Neural cell (in vitro differentiated cells): Measurements from ENCODE around the gene PLD1. TPM values are rescaled to one million over a fixed set of nuclear protein-coding genes. Genes with fewer than 3 reads are reported as not detected.
A peak's percentile ranks its signal among the peaks of the same experiment; 100 is the strongest.

Source experiments
- H2AFZ ChIP-seq: fragments of 200-600, 300-800 bp; sonication (generic), shearing (Covaris generic); 2 replicates; pipeline ENCODE4 v1.6.0; 2014; ENCODE audit warnings: low read depth, mild to moderate bottlenecking, antibody characterized with exemption, low read length, moderate library complexity
- H3F3A ChIP-seq: fragments of 200-600 bp; shearing (Covaris generic); 2 replicates; pipeline ENCODE4 v1.6.1; 2016; ENCODE audit warnings: mild to moderate bottlenecking, moderate library complexity, mixed read lengths, antibody characterized with exemption, low read length; ENCODE audit not compliant: insufficient read depth, poor library complexity, severe bottlenecking
- H3K27ac ChIP-seq: fragments of 200-600, 300-800 bp; sonication (generic), shearing (Covaris generic); 2 replicates; pipeline ENCODE4 v1.5.1; 2014; ENCODE audit warnings: mild to moderate bottlenecking, low read length, moderate library complexity
- H3K27me3 ChIP-seq: fragments of 300-800, 200-600 bp; sonication (generic), shearing (Covaris generic); 2 replicates; pipeline ENCODE4 v1.6.0; 2014; ENCODE audit warnings: mild to moderate bottlenecking, low read depth, low read length, moderate library complexity; ENCODE audit not compliant: insufficient read depth
- H3K36me3 ChIP-seq: fragments of 300-800, 200-600 bp; sonication (generic), shearing (Covaris generic); 2 replicates; pipeline ENCODE4 v1.5.1; 2014; ENCODE audit warnings: mild to moderate bottlenecking, antibody characterized with exemption, low read length, moderate library complexity; ENCODE audit not compliant: insufficient read depth
- H3K4me2 ChIP-seq: fragments of 300-800, 200-600 bp; sonication (generic), shearing (Covaris generic); 2 replicates; pipeline ENCODE4 v1.6.0; 2014; ENCODE audit warnings: mild to moderate bottlenecking, low read length
- H3K4me3 ChIP-seq: fragments of 300-800, 200-600 bp; sonication (generic), shearing (Covaris generic); 2 replicates; pipeline ENCODE4 v1.5.1; 2014; ENCODE audit warnings: mild to moderate bottlenecking, low read length, moderate library complexity
- H3K79me2 ChIP-seq: fragments of 200-600 bp; shearing (Covaris generic); replicated peaks from 2 replicates; pipeline ENCODE4 v1.6.0; 2014; ENCODE audit warnings: mild to moderate bottlenecking, low read length, moderate library complexity; ENCODE audit not compliant: insufficient read depth
- H3K9ac ChIP-seq: fragments of 300-800, 200-600 bp; sonication (generic), shearing (Covaris generic); 2 replicates; pipeline ENCODE4 v1.6.1; 2016; ENCODE audit warnings: mild to moderate bottlenecking, low read length, mixed read lengths
- H3K9me2 ChIP-seq: fragments of 200-600 bp; shearing (Covaris generic); 2 replicates; pipeline ENCODE4 v1.6.1; 2016; ENCODE audit warnings: mild to moderate bottlenecking, low read length, mixed read lengths; ENCODE audit not compliant: insufficient read depth
- H3K9me3 ChIP-seq: fragments of 200-600, 300-800 bp; sonication (generic), shearing (Covaris generic); 2 replicates; pipeline ENCODE4 v1.6.1; 2016; ENCODE audit warnings: mild to moderate bottlenecking, mixed run types, low read length, moderate library complexity, mixed read lengths
- H4K20me1 ChIP-seq: fragments of 200-600 bp; shearing (Covaris generic); 2 replicates; pipeline ENCODE4 v1.6.1; 2016; ENCODE audit warnings: mild to moderate bottlenecking, mixed run types; ENCODE audit not compliant: insufficient read depth
- CTCF ChIP-seq: fragments of 450-650 bp; IDR thresholded peaks from 2 replicates; pipeline ENCODE4 v1.5.1; 2014; ENCODE audit warnings: antibody characterized with exemption, mild to moderate bottlenecking, moderate library complexity; ENCODE audit not compliant: poor library complexity, severe bottlenecking
- EP300 ChIP-seq: fragments of 450-650 bp; conservative IDR thresholded peaks from 2 replicates; pipeline ENCODE4 v1.6.1; 2014; ENCODE audit warnings: antibody characterized with exemption, mild to moderate bottlenecking, moderate library complexity; ENCODE audit not compliant: poor library complexity, severe bottlenecking
- EZH2 ChIP-seq: fragments of 200-600, 300-800 bp; shearing (Covaris generic), sonication (generic); IDR thresholded peaks from 2 replicates; pipeline ENCODE4 v1.6.1; 2014; ENCODE audit warnings: antibody characterized with exemption, low read length, borderline replicate concordance, mild to moderate bottlenecking; ENCODE audit not compliant: insufficient read depth, poor library complexity, severe bottlenecking
- MXI1 ChIP-seq: fragments of 450-650 bp; conservative IDR thresholded peaks from 2 replicates; pipeline ENCODE4 v1.6.1; 2014; ENCODE audit warnings: antibody characterized with exemption, mild to moderate bottlenecking; ENCODE audit not compliant: poor library complexity, severe bottlenecking
- POLR2AphosphoS5 ChIP-seq: IDR thresholded peaks from 2 replicates; pipeline ENCODE4 v1.6.1; 2012
- RAD21 ChIP-seq: fragments of 450-650 bp; conservative IDR thresholded peaks from 2 replicates; pipeline ENCODE4 v1.6.1; 2014; ENCODE audit warnings: antibody characterized with exemption, mild to moderate bottlenecking, moderate library complexity
- REST ChIP-seq: IDR thresholded peaks from 2 replicates; pipeline ENCODE4 v1.6.1; 2012; ENCODE audit warnings: borderline replicate concordance
- SMC3 ChIP-seq: fragments of 450-650 bp; conservative IDR thresholded peaks from 2 replicates; pipeline ENCODE4 v1.6.1; 2014; ENCODE audit warnings: antibody characterized with exemption, mild to moderate bottlenecking, moderate library complexity; ENCODE audit not compliant: poor library complexity
- TAF1 ChIP-seq: IDR thresholded peaks from 2 replicates; pipeline ENCODE4 v1.6.1; 2012; ENCODE audit warnings: low read depth
- polyA plus RNA-seq: library from polyadenylated mRNA; depleted of rRNA; stranded (reverse); fragments of >200 nt; gene quantifications from 2 replicates; pipeline ENCODE4 v1.2.3, GENCODE V29; 2014

Gene PLD1
- polyA plus RNA-seq, 1 donor from 2014 or later = 0.06 TPM

GRCh38 chr3:171648069-171648468 lies 162.2 kb downstream of the PLD1 start:
- TF ChIP-seq EZH2 (no peak), TAF1 (no peak), MXI1 (no peak), CTCF (no peak), EP300 (no peak), POLR2AphosphoS5 (no peak), REST (no peak), RAD21 (no peak), SMC3 (no peak)
- H3K4me3 ChIP-seq = no peak overlapping the region
- no peaks in the 10 kb centered on the region for H3K9me3 ChIP-seq
- no peak overlapping the region for H3K27ac ChIP-seq
- no peaks in the 10 kb centered on the region for H3F3A ChIP-seq
- no peak overlapping the region for H2AFZ ChIP-seq
- H3K4me2 ChIP-seq = no peak overlapping the region
- H4K20me1 ChIP-seq = no peaks in the 10 kb centered on the region
- H3K9me2 ChIP-seq = no peaks in the 10 kb centered on the region
- no peak overlapping the region for H3K9ac ChIP-seq
- no peaks in the 10 kb centered on the region for H3K36me3 ChIP-seq
- H3K79me2 ChIP-seq = no peaks in the 10 kb centered on the region
- no peaks in the 10 kb centered on the region for H3K27me3 ChIP-seq

- H3K9me3 ChIP-seq = no peaks in the 10 kb centered on the region
- no peak overlapping the region for H3K9ac ChIP-seq
- H3K4me2 ChIP-seq = no peak overlapping the region
- H3K9me2 ChIP-seq = no peaks in the 10 kb centered on the region
- H3K36me3 ChIP-seq = no peaks in the 10 kb centered on the region
- no peaks in the 10 kb centered on the region for H4K20me1 ChIP-seq
- no peak overlapping the region for H3K27ac ChIP-seq
- H3K27me3 ChIP-seq = no peaks in the 10 kb centered on the region
- no peaks in the 10 kb centered on the region for H3K79me2 ChIP-seq
- H3K4me3 ChIP-seq = no peak overlapping the region
- H2AFZ ChIP-seq = no peak overlapping the region
- H3F3A ChIP-seq = no peaks in the 10 kb centered on the region
- TF ChIP-seq POLR2AphosphoS5 (no peak), EZH2 (no peak), SMC3 (peak; percentile 93), MXI1 (no peak), EP300 (no peak), RAD21 (peak; percentile 85), CTCF (peak; percentile 80)
Measured at GRCh38 chr3:171646357-171647133, 163.7 kb downstream of the PLD1 start.
